GM23338 (cell line): ENCODE measurements around the gene APOBEC3B.

ENCODE experiments used
- CREB1 ChIP-seq: fragments of 250-450 bp; sonication (Bioruptor Pico); IDR thresholded peaks from 2 replicates; pipeline ENCODE4 v1.5.0; 2020; ENCODE audit warnings: low read depth, mild to moderate bottlenecking, moderate library complexity
- EZH2 ChIP-seq: fragments of 200-600 bp; sonication (generic); IDR thresholded peaks from one replicate; pipeline ENCODE4 v1.8.0; 2017; ENCODE audit warnings: antibody characterized with exemption, mild to moderate bottlenecking, low read depth; ENCODE audit not compliant: unreplicated experiment
- EZH2phosphoT487 ChIP-seq: fragments of 200-600 bp; sonication (generic); IDR thresholded peaks from one replicate; pipeline ENCODE4 v1.8.1; 2018; ENCODE audit warnings: antibody characterized with exemption; ENCODE audit not compliant: unreplicated experiment
- JUNB ChIP-seq: IDR thresholded peaks from one replicate; pipeline ENCODE4 v1.6.1; 2016; ENCODE audit warnings: antibody characterized with exemption; ENCODE audit not compliant: unreplicated experiment
- NANOG ChIP-seq: IDR thresholded peaks from 2 replicates; pipeline ENCODE4 v1.6.1; 2016; ENCODE audit warnings: antibody characterized with exemption, borderline replicate concordance
- POLR2AphosphoS5 ChIP-seq: IDR thresholded peaks from 2 replicates; pipeline ENCODE4 v1.6.1; 2016; ENCODE audit warnings: antibody characterized with exemption, low read depth
- REST ChIP-seq: IDR thresholded peaks from one replicate; pipeline ENCODE4 v1.6.1; 2018; ENCODE audit warnings: antibody characterized with exemption; ENCODE audit not compliant: unreplicated experiment
- ZNF331 ChIP-seq: fragments of 250-450 bp; sonication (Bioruptor Pico); IDR thresholded peaks from 2 replicates; pipeline ENCODE4 v1.5.0; 2020; ENCODE audit warnings: low read depth, mild to moderate bottlenecking, moderate library complexity
- TF ChIP-seq, protein P1 (sequence below), 2 experiments: fragments of 200-600 bp in 1 of 2; sonication (generic) in 1 of 2; conservative IDR thresholded peaks; 2 replicates each; pipeline versions ENCODE4 v1.5.1 to v1.6.1; 2016 to 2017; ENCODE audit warnings: antibody characterized with exemption in 2 of 2, low read depth in 2 of 2, mild to moderate bottlenecking in 2 of 2, moderate library complexity in 1 of 2
- TF ChIP-seq, protein P2 (sequence below): IDR thresholded peaks from 2 replicates; pipeline ENCODE4 v1.6.1; 2016; ENCODE audit warnings: antibody characterized with exemption

DNA sequence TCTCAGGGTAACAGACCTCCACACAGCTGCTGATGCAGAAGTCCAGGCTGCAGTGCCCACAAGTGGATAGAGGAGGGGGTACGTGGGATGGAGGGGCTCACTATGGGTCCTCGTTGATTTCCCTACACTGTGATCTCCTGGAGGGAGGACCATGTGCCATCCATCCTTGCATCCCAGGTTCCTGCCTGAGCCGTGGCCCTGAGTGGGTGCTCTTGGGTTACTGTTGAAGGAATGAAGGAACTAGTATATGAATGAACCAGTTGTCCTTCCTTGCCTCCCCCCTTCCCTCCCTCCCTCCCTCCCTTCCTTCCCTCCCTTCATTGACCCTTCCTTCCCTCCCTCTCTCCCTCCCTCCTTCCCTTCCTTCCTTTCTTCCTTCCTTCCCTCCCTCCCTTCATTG is 15.4 kb downstream of the APOBEC3B start:
- TF ChIP-seq EZH2 (no peak), EZH2phosphoT487 (no peak), REST (no peak), POLR2AphosphoS5 (no peak), NANOG (no peak), CREB1 (CRISPR knock-in tag) (no peak), ZNF331 (no peak), JUNB (no peak)
- TF ChIP-seq, protein P1, sequence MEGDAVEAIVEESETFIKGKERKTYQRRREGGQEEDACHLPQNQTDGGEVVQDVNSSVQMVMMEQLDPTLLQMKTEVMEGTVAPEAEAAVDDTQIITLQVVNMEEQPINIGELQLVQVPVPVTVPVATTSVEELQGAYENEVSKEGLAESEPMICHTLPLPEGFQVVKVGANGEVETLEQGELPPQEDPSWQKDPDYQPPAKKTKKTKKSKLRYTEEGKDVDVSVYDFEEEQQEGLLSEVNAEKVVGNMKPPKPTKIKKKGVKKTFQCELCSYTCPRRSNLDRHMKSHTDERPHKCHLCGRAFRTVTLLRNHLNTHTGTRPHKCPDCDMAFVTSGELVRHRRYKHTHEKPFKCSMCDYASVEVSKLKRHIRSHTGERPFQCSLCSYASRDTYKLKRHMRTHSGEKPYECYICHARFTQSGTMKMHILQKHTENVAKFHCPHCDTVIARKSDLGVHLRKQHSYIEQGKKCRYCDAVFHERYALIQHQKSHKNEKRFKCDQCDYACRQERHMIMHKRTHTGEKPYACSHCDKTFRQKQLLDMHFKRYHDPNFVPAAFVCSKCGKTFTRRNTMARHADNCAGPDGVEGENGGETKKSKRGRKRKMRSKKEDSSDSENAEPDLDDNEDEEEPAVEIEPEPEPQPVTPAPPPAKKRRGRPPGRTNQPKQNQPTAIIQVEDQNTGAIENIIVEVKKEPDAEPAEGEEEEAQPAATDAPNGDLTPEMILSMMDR (conservative IDR thresholded peaks at IDR 0.05; ENCODE audit: low read depth in 2 of 2) = no peak
- TF ChIP-seq, protein P2, sequence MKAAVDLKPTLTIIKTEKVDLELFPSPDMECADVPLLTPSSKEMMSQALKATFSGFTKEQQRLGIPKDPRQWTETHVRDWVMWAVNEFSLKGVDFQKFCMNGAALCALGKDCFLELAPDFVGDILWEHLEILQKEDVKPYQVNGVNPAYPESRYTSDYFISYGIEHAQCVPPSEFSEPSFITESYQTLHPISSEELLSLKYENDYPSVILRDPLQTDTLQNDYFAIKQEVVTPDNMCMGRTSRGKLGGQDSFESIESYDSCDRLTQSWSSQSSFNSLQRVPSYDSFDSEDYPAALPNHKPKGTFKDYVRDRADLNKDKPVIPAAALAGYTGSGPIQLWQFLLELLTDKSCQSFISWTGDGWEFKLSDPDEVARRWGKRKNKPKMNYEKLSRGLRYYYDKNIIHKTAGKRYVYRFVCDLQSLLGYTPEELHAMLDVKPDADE = no peak
